Measurements from ENCODE around the gene PNRC1.

Gene PNRC1

GRCh38 chr6:89073014-89073620, 7.4 kb upstream of the PNRC1 start:
- Mint-ChIP-seq H3K27me3 (peaks cover 9% of the 10 kb centered on the region), H3K36me3 (no peaks in the 10 kb centered on the region), H3K27ac (no peak overlapping the region), H3K9me3 (no peaks in the 10 kb centered on the region), H3K4me1 (no peaks in the 10 kb centered on the region), H3K4me3 (no peak overlapping the region)
- ATAC-seq = no peak

GRCh38 chr6:89073840-89074239, 6.7 kb upstream of the PNRC1 start:
- peaks cover 9% of the 10 kb centered on the region for H3K27me3 Mint-ChIP-seq

GRCh38 chr6:89079511-89080234, 878 bp upstream of the PNRC1 start:
- peak overlapping the region; percentile 100 for H3K4me3 Mint-ChIP-seq
- ATAC-seq = no peak
- H3K4me1 Mint-ChIP-seq = peaks cover 22% of the 10 kb centered on the region
- peaks cover 30% of the 10 kb centered on the region for H3K36me3 Mint-ChIP-seq
- peak overlapping the region; percentile 98 for H3K27ac Mint-ChIP-seq
- no peaks in the 10 kb centered on the region for H3K27me3 Mint-ChIP-seq
- no peaks in the 10 kb centered on the region for H3K9me3 Mint-ChIP-seq

More at GRCh38 chr6:89073840-89074239, 6.7 kb upstream of the PNRC1 start:
- Mint-ChIP-seq H3K4me1 (no peaks in the 10 kb centered on the region), H3K4me3 (no peak overlapping the region), H3K9me3 (no peaks in the 10 kb centered on the region), H3K36me3 (no peaks in the 10 kb centered on the region), H3K27ac (no peak overlapping the region)
- no peak for ATAC-seq

- no peak for ATAC-seq
- H3K9me3 Mint-ChIP-seq = no peaks in the 10 kb centered on the region
- no peaks in the 10 kb centered on the region for H3K27me3 Mint-ChIP-seq
- peaks cover 32% of the 10 kb centered on the region for H3K4me1 Mint-ChIP-seq
- peaks cover 41% of the 10 kb centered on the region for H3K36me3 Mint-ChIP-seq
- H3K27ac Mint-ChIP-seq = peak overlapping the region; percentile 98
- peak overlapping the region; percentile 100 for H3K4me3 Mint-ChIP-seq
Measured at GRCh38 chr6:89081129-89081422, 525 bp downstream of the PNRC1 start.

GRCh38 chr6:89081423-89082322, 1.1 kb downstream of the PNRC1 start:
- Mint-ChIP-seq H3K4me3 (peak overlapping the region; percentile 100), H3K36me3 (peaks cover 47% of the 10 kb centered on the region), H3K9me3 (no peaks in the 10 kb centered on the region), H3K27ac (peak overlapping the region; percentile 98), H3K27me3 (no peaks in the 10 kb centered on the region), H3K4me1 (peaks cover 38% of the 10 kb centered on the region)
- ATAC-seq = peak; percentile 83

GRCh38 chr6:89082486-89082891, 1.9 kb downstream of the PNRC1 start:
- H3K27ac Mint-ChIP-seq = peak overlapping the region; percentile 98
- H3K27me3 Mint-ChIP-seq = no peaks in the 10 kb centered on the region
- peaks cover 44% of the 10 kb centered on the region for H3K4me1 Mint-ChIP-seq
- H3K9me3 Mint-ChIP-seq = no peaks in the 10 kb centered on the region
- H3K36me3 Mint-ChIP-seq = peaks cover 50% of the 10 kb centered on the region
- H3K4me3 Mint-ChIP-seq = peak overlapping the region; percentile 100
- ATAC-seq = no peak

GRCh38 chr6:89084542-89084941, 4.0 kb downstream of the PNRC1 start:
- Mint-ChIP-seq H3K4me3 (no peak overlapping the region), H3K9me3 (no peaks in the 10 kb centered on the region), H3K4me1 (peaks cover 57% of the 10 kb centered on the region), H3K27ac (no peak overlapping the region), H3K36me3 (peaks cover 50% of the 10 kb centered on the region), H3K27me3 (no peaks in the 10 kb centered on the region)
- no peak for ATAC-seq

- no peaks in the 10 kb centered on the region for H3K27me3 Mint-ChIP-seq
- ATAC-seq = no peak
- peaks cover 61% of the 10 kb centered on the region for H3K4me1 Mint-ChIP-seq
- H3K36me3 Mint-ChIP-seq = peaks cover 50% of the 10 kb centered on the region
- no peaks in the 10 kb centered on the region for H3K9me3 Mint-ChIP-seq
- H3K4me3 Mint-ChIP-seq = no peak overlapping the region
- no peak overlapping the region for H3K27ac Mint-ChIP-seq
Measured at GRCh38 chr6:89084954-89085353, 4.4 kb downstream of the PNRC1 start.

- Mint-ChIP-seq H3K27ac (no peak overlapping the region), H3K9me3 (no peaks in the 10 kb centered on the region), H3K27me3 (no peaks in the 10 kb centered on the region), H3K4me3 (no peak overlapping the region), H3K4me1 (peaks cover 64% of the 10 kb centered on the region), H3K36me3 (peaks cover 50% of the 10 kb centered on the region)
- no peak for ATAC-seq
Measured at GRCh38 chr6:89085409-89086205, 5.1 kb downstream of the PNRC1 start.

- no peak overlapping the region for H3K4me3 Mint-ChIP-seq
- ATAC-seq = no peak
- peaks cover 59% of the 10 kb centered on the region for H3K4me1 Mint-ChIP-seq
- H3K36me3 Mint-ChIP-seq = peaks cover 37% of the 10 kb centered on the region
- H3K9me3 Mint-ChIP-seq = no peaks in the 10 kb centered on the region
- H3K27me3 Mint-ChIP-seq = no peaks in the 10 kb centered on the region
- H3K27ac Mint-ChIP-seq = peak overlapping the region; percentile 13
Measured at GRCh38 chr6:89087881-89088280, 7.3 kb downstream of the PNRC1 start.

GRCh38 chr6:89098461-89098860, 17.9 kb downstream of the PNRC1 start:
- ATAC-seq = no peak
- Mint-ChIP-seq H3K4me3 (no peak overlapping the region), H3K27me3 (no peaks in the 10 kb centered on the region), H3K9me3 (no peaks in the 10 kb centered on the region), H3K36me3 (peaks cover 5% of the 10 kb centered on the region), H3K4me1 (peaks cover 6% of the 10 kb centered on the region), H3K27ac (no peak overlapping the region)

- no peak overlapping the region for H3K4me3 Mint-ChIP-seq
- no peaks in the 10 kb centered on the region for H3K9me3 Mint-ChIP-seq
- no peak overlapping the region for H3K27ac Mint-ChIP-seq
- H3K27me3 Mint-ChIP-seq = no peaks in the 10 kb centered on the region
- peaks cover 6% of the 10 kb centered on the region for H3K4me1 Mint-ChIP-seq
- no peak for ATAC-seq
- peaks cover 5% of the 10 kb centered on the region for H3K36me3 Mint-ChIP-seq
Measured at GRCh38 chr6:89100114-89100513, 19.6 kb downstream of the PNRC1 start.

- ATAC-seq = no peak
- Mint-ChIP-seq H3K27me3 (no peaks in the 10 kb centered on the region), H3K4me1 (no peaks in the 10 kb centered on the region), H3K27ac (no peak overlapping the region), H3K36me3 (no peaks in the 10 kb centered on the region), H3K9me3 (no peaks in the 10 kb centered on the region), H3K4me3 (no peak overlapping the region)
Measured at GRCh38 chr6:89110284-89110683, 29.7 kb downstream of the PNRC1 start.

- no peak overlapping the region for H3K4me3 Mint-ChIP-seq
- H3K27ac Mint-ChIP-seq = no peak overlapping the region
- H3K9me3 Mint-ChIP-seq = no peaks in the 10 kb centered on the region
- peaks cover 2% of the 10 kb centered on the region for H3K4me1 Mint-ChIP-seq
- H3K27me3 Mint-ChIP-seq = no peaks in the 10 kb centered on the region
- no peak for ATAC-seq
- no peaks in the 10 kb centered on the region for H3K36me3 Mint-ChIP-seq
Measured at GRCh38 chr6:89111933-89112332, 31.4 kb downstream of the PNRC1 start.

GRCh38 chr6:89116702-89117101, 36.2 kb downstream of the PNRC1 start:
- no peaks in the 10 kb centered on the region for H3K27me3 Mint-ChIP-seq
- H3K4me3 Mint-ChIP-seq = peak overlapping the region; percentile 77
- peaks cover 3% of the 10 kb centered on the region for H3K9me3 Mint-ChIP-seq
- no peak overlapping the region for H3K27ac Mint-ChIP-seq
- peaks cover 6% of the 10 kb centered on the region for H3K4me1 Mint-ChIP-seq
- ATAC-seq = no peak
- H3K36me3 Mint-ChIP-seq = no peaks in the 10 kb centered on the region
